ENCODE data around the gene EPRS1. TPM values are rescaled to one million over a fixed set of nuclear protein-coding genes. Genes with fewer than 3 reads are reported as not detected.
A peak's percentile ranks its signal among the peaks of the same experiment; 100 is the strongest.
"Not testable (repeated sequence)": the region's sequence is repeated elsewhere in the genome, so short reads cannot be mapped to it uniquely, and the experiment has no call there.

EPRS1 gene
- 112 and 123 TPM in 2 replicates for total RNA-seq (2014; rRNA removed; shearing (Covaris generic))

GRCh38 chr1:220046052-220046930 lies at the start of gene EPRS1:
TSS of gene EPRS1 (minus strand) at chr1:220046505. CDS start at chr1:220046388, 117 bp downstream.
- Histone ChIP-seq H3K9me3 (replicated peaks) (no peaks in the 10 kb centered on the region), H3K4me3 (peak within 1 kb of the TSS; percentile 74), H3K27me3 (no peaks in the 10 kb centered on the region), H3K27ac (peak within 1 kb of the TSS; percentile 19), H3K4me1 (no peaks in the 10 kb centered on the region), H3K36me3 (no peaks in the 10 kb centered on the region)
- peak; percentile 96 to 98 for DNase-seq

GRCh38 chr1:220094016-220094911 lies 48.0 kb upstream of the EPRS1 start, which contains the start of gene IARS2:
TSS of gene IARS2 (plus strand) at chr1:220094132. CDS start at chr1:220094217, 85 bp downstream.
- Histone ChIP-seq H3K27me3 (no peaks in the 10 kb centered on the region), H3K9me3 (replicated peaks) (no peaks in the 10 kb centered on the region), H3K4me3 (peak within 1 kb of the TSS; percentile 99), H3K4me1 (no peaks in the 10 kb centered on the region; the same call in 1 of the 2 replicates), H3K27ac (peak within 1 kb of the TSS; percentile 78), H3K36me3 (peaks cover 16% of the 10 kb centered on the region)
- peak; percentile 94 for DNase-seq

DNA sequence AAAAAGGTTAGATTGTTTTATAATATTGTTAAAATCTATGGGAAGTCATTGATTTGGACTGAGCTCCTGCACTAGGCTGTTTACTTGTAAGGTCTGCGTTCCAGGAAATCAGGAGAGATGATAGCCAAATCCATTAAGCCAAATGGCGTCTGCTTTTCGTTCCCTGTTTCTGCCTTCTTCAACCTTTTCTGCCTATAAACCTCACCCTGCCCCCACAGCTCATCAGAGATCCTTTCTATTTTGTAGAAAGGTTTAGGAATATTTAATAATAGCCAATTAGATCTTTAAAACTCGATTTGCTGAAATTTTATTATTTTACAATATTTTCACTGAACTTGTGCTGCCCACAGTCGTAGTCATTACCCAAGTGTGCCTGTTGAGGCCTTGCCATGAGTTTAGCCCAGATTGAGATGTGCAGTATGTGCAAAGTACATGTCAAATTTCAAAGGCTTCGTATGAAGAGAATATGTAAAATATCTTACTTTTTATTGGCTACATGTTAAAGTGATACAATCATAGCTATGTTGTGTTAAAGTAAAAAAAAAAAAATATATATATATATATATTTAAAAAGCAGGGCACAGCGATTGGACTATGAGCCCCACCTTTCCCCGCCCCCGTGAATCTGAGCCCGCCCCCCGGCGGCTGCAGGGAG lies 47.2 kb upstream of the EPRS1 start:
- Histone ChIP-seq H3K27ac (peak overlapping the region; percentile 58), H3K36me3 (peaks cover 14% of the 10 kb centered on the region), H3K9me3 (replicated peaks) (no peaks in the 10 kb centered on the region), H3K27me3 (no peaks in the 10 kb centered on the region), H3K4me3 (peak overlapping the region; percentile 99), H3K4me1 (no peaks in the 10 kb centered on the region; the same call in 1 of the 2 replicates)
- DNase-seq: peak; percentile 13 to 58

GRCh38 chr1:220092694-220093093 lies 46.4 kb upstream of the EPRS1 start:
- Histone ChIP-seq H3K27ac (no peak overlapping the region; the same call in 1 of the 2 replicates), H3K36me3 (peaks cover 9% of the 10 kb centered on the region; the same call in 1 of the 2 replicates), H3K4me1 (no peaks in the 10 kb centered on the region; the same call in 1 of the 2 replicates), H3K4me3 (no peak overlapping the region), H3K27me3 (no peaks in the 10 kb centered on the region), H3K9me3 (replicated peaks) (no peaks in the 10 kb centered on the region)
- DNase-seq: no peak

- Histone ChIP-seq H3K27me3 (no peaks in the 10 kb centered on the region), H3K4me3 (peak within 1 kb of the TSS; percentile 66), H3K27ac (peak within 1 kb of the TSS; percentile 6; the same call in 1 of the 2 replicates), H3K9me3 (replicated peaks) (no peaks in the 10 kb centered on the region), H3K36me3 (peaks cover 2% of the 10 kb centered on the region; the same call in 1 of the 2 replicates), H3K4me1 (no peaks in the 10 kb centered on the region; the same call in 1 of the 2 replicates)
- DNase-seq: peak; percentile 96 to 98
Observed at GRCh38 chr1:220089650-220090556, 43.6 kb upstream of the EPRS1 start, which contains the start of gene BPNT1. TSS of gene BPNT1 (minus strand) at chr1:220089788. CDS start at chr1:220079846, 9,942 bp downstream.

DNA sequence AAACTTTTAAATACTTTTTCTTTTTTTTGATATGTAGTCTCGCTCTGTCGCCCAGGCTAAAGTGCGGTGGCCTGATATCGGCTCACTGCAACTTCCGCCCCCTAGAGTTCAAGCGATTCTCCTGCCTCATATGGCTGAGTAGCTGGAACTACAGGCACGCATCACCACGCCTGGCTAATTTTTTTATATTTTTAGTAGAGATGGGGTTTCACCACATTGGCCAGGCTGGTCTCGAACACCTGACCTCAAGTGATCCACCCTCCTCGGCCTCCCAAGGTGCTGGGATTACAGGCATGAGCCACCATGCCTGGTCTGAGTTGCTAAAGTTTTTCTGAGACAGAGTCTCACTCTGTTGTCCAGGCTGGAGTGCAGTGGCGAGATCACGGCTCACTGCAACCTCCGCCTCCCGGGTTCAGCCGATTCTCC lies 40.0 kb upstream of the EPRS1 start:
- H3K36me3 ChIP-seq; H3K4me3 ChIP-seq; H3K9me3 ChIP-seq (replicated peaks); DNase-seq; H3K4me1 ChIP-seq; H3K27ac ChIP-seq; H3K27me3 ChIP-seq: not testable (repeated sequence)

GRCh38 chr1:220084460-220084859 lies 38.2 kb upstream of the EPRS1 start:
- Histone ChIP-seq H3K36me3 (peaks cover 10% of the 10 kb centered on the region), H3K4me3 (no peak overlapping the region), H3K9me3 (replicated peaks) (no peaks in the 10 kb centered on the region), H3K27me3 (no peaks in the 10 kb centered on the region), H3K27ac (no peak overlapping the region), H3K4me1 (no peaks in the 10 kb centered on the region)
- DNase-seq: no peak

DNA sequence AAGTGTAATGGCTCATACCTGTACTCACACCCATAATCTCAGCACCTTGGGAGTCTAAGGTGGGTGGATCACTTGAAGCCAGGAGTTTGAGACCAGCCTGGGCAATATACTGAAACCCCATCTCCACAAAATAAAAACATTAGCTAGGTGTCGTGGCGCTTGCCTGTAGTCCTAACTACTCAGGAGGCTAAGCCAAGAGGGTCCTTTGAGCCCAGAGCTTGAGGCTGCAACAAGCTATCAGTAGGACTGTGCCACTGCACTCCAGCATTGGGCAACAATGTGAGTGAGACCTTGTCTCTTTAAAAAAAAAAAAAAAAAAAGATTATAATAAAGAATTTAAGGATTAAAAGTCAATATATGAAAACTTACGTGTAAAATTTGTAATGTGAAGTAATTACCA lies 31.6 kb upstream of the EPRS1 start:
- no peak for DNase-seq
- no peaks in the 10 kb centered on the region for H3K9me3 ChIP-seq (replicated peaks)
- H3K4me3 ChIP-seq: no peak overlapping the region
- H3K4me1 ChIP-seq: no peaks in the 10 kb centered on the region
- H3K36me3 ChIP-seq: peaks cover 27% of the 10 kb centered on the region
- H3K27me3 ChIP-seq: no peaks in the 10 kb centered on the region
- no peak overlapping the region for H3K27ac ChIP-seq

GRCh38 chr1:220076861-220077762 lies 30.8 kb upstream of the EPRS1 start:
- Histone ChIP-seq H3K27ac (no peak overlapping the region), H3K4me1 (no peaks in the 10 kb centered on the region), H3K4me3 (no peak overlapping the region), H3K9me3 (replicated peaks) (no peaks in the 10 kb centered on the region), H3K36me3 (peaks cover 33% of the 10 kb centered on the region), H3K27me3 (no peaks in the 10 kb centered on the region)
- no peak for DNase-seq

DNA sequence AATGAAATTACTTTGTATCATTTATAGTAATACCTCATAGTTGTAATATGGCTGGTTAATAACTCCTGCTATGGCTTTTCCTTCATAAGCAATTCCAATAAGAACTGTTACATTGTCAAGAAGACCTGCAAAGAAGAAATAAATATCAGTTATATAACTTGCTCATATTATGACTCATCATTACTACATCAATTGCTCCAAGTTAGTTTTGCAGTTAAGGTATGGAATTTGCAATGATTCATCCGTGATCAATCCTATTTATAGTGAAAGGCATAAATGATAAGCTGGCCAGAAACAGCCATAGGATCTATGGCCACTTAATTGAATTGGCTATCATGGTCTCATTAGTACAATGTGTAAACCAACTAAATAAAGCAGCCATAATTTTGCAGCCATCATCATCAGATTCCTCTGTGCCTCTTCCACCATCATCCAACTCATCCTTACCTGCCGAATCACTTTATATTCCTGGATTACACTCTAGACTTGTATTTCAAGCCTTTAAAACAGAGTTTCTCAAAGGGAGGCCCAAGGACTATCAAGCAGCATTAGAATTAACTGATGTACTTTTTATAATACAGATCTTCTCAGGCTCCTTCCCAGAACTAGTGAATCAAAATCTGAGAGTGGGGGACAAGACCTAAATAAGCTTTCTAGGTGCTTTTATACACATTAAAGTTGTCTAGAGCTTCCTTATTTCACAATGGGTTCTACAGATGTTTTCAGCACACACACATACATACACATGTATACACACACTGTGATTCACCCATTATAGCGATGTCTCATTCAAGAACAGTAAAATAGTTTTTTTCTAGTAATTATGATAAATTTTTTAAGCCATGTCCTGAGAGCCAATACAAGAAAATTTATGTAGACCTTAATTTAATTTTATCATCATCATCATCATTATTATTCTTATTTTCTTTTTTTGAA lies 21.2 kb upstream of the EPRS1 start:
- Histone ChIP-seq H3K36me3 (peaks cover 48% of the 10 kb centered on the region), H3K4me1 (no peaks in the 10 kb centered on the region), H3K9me3 (replicated peaks) (no peaks in the 10 kb centered on the region), H3K27ac (no peak overlapping the region), H3K27me3 (no peaks in the 10 kb centered on the region), H3K4me3 (no peak overlapping the region)
- no peak for DNase-seq

DNA sequence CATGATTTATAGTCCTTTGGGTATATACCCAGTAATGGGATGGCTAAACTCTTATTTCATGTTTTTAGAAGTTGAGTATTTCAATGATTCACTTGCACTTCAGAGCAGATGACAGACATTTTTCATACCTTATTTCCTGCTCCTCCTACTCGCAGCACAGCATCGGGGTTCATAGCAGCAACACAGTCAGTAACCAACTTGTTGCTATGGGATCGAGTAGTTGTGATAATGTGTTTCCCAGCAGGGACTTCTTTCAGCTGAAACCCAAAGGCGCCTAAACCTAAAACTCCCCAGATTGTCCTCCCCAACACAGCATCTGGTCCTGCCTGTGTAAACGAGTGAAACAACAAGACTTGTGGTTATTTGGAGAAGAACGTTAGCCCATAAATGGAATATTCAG lies 16.3 kb upstream of the EPRS1 start:
- H3K4me1 ChIP-seq: no peaks in the 10 kb centered on the region
- H3K36me3 ChIP-seq: peaks cover 46% of the 10 kb centered on the region
- H3K9me3 ChIP-seq (replicated peaks): no peaks in the 10 kb centered on the region
- H3K4me3 ChIP-seq: no peak overlapping the region
- no peak overlapping the region for H3K27ac ChIP-seq
- H3K27me3 ChIP-seq: no peaks in the 10 kb centered on the region
- DNase-seq: no peak

DNA sequence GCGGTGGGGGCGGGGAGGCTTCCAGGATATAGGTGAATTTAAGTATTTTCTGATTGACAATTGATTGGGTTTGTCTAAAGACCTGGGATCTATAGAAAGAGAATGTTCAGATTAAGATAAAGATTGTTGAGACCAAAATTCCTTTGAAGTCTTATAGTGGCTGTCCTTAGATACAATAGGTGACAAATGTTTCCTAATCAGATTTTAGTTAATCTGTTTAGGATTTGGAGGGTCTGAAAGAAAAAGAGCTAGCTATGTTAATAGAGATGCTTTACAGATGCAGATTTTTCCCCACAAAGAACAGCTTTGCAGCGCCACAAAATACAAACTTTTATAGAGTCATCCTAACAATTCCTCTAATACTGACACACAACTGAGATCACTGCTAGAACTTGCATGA lies 14.6 kb upstream of the EPRS1 start:
- Histone ChIP-seq H3K4me1 (no peaks in the 10 kb centered on the region), H3K27ac (no peak overlapping the region), H3K9me3 (replicated peaks) (no peaks in the 10 kb centered on the region), H3K27me3 (no peaks in the 10 kb centered on the region), H3K4me3 (no peak overlapping the region), H3K36me3 (peaks cover 36% of the 10 kb centered on the region)
- no peak for DNase-seq

Measured in SJCRH30 (cell line).